ENCODE data around the gene RGS11.
A peak's percentile ranks its signal among the peaks of the same experiment; 100 is the strongest.
"Not testable (repeated sequence)": the region's sequence is repeated elsewhere in the genome, so short reads cannot be mapped to it uniquely, and the experiment has no call there.

The RGS11 gene

DNA sequence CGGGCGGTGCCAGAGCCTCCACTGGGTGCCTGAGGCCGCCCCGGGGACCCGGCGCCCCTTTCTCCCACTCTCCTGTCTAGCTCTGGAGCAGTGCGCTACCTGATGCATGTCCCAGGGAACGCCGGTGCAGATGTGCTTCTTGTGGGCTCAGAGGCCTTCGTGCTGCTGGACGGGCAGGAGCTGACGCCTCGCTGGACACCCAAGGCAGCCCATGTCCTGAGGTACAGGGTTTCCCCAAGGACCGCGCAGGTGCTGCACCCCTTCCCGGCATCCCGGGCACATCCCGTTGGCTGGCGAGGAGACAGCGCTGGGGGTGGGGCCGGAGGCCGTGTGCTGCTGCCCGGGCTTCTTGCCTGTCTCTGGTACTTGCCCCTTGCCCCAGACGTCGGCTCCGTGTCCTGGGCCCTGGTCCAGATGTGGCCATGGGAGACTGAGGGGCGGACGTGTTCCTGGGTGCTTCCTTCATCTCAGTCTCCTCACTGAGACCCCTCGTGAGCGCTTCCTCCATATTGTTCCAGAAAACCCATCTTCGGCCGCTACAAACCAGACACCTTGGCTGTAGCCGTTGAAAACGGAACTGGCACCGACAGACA lies 12.5 kb downstream of the RGS11 start:
- no peak for DNase-seq (ENCODE audit: low spot score)

DNA sequence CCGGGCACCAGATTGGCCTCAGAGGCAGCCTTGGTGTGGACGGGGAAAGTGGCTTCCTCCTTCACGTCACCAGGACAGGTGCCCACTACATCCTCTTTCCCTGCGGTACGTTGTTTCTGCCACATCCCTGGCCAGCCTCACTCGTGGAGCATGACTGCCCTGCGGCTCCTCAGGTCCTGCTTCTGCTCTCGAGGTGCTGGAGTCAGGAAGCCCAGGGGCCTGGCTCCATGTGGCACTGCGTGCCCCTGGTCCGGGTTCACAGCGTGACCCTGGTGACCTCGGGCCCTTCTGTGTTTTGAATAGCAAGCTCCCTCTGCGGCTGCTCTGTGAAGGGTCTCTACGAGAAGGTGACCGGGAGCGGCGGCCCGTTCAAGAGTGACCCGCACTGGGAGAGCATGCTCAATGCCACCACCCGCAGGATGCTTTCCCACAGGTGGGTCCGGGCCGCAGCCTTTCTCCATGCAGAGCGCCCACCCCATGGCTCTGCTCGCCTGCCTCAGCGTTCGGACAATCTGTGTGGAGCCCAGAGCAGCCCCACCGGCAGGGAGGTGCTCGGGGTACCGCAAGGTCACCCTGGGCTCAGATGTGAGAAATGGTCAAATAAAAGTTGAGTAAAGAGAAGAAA lies 13.5 kb downstream of the RGS11 start:
- no peak for DNase-seq (ENCODE audit: low spot score)

- no peak for DNase-seq (ENCODE audit: low spot score)
These were observed 14.6 kb downstream of the RGS11 start for GRCh38 chr16:261031-261691.

DNA sequence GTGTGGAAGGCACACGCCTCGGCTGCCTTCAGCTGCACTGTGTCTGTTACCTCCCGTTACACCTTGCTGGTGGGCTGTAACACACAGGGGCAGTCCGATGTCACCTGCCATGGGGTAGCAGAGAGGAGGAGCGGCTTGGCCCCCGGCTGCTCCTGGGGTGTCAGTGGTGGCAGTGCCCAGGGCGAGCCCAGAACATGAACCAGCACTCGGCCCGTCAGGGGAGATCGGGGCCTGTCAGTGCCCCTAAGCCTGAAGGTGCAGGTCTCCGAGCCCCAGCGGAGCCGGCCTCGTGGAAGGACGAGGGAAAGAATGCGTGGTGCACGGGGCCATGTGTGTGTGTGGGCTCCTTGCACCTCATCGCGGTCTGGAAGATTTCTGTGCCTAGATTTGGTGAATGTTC lies 15.4 kb downstream of the RGS11 start:
- DNase-seq (ENCODE audit: low spot score) = no peak

DNA sequence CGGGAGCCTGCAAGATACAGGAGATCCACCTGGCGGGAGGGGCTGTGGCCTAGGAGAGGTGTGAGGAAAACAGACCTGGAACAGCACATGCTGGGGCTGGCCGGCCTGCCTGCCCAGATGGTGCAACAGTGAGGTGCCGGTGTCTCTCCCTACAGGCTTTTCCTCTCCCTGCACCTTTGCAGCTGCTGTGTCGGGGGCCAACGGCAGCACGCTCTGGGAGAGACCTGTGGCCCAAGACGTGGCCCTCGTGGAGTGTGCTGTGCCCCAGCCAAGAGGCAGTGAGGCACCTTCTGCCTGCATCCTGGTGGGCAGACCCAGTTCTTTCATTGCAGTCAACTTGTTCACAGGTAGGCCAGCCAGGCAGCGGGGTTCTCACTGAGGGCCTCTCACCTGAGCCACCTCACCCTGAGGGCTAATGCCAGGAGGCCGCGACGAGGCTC lies 15.9 kb downstream of the RGS11 start:
- no peak for DNase-seq (ENCODE audit: low spot score)

DNA sequence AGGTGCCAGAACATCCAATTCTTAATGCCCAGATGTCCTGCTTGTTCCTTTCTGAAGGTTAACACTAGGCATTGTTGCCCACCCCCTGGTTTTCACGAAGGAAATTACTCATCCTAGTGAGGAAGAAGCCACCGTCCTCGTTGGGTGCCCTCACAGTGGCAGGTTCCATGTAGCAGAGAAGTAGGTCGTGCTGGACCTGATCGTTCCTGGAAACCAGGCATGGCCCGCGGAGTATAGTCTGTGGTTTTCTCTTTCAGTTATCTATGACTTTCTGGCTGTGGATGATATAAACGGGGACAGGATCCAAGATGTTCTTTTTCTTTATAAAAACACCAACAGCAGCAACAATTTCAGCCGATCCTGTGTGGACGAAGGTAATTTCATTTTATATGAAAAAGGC lies 16.5 kb downstream of the RGS11 start:
- no peak for DNase-seq (ENCODE audit: low spot score)

- not testable (repeated sequence) for DNase-seq (ENCODE audit: low spot score)
These were observed 17.7 kb downstream of the RGS11 start for GRCh38 chr16:258091-258490.

DNA sequence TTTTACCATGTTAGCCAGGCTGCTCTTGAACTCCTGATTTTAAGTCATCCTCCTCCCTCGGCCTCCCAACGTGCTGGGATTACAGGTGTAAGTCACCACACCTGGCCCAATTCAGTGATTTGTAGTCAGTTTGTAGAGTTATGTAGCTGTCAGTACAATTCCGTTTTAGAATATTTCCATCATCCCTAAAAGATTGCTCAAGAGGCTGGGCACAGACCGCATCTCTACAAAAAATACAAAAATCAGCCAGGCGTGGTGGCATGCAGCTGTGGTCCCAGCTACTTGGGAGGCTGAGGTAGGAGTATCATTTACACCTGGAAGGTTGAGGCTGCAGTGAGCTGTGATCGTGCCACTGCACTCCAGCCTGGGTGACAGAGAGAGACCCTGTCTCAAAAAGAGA lies 20.6 kb downstream of the RGS11 start:
- DNase-seq (ENCODE audit: low spot score) = no peak

DNA sequence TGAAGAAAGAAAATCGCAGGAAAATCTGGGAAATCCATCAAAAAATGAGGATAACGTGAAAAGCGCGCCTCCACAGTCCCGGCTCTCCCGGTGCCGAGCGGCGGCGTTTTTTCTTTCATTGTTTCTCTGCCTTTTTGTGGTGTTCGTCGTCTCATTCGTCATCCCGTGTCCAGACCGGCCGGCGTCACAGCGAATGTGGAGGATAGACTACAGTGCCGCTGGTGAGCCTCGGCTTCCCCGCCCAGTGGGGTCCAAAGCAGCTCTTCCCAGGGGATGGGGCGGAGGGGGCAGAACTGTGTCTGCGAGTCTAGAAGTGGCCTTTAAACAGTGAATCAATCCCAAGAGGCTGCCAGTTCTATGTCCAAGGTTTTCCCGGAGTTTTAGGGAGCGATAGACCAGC lies 21.3 kb downstream of the RGS11 start:
- DNase-seq (ENCODE audit: low spot score) = no peak

- DNase-seq (ENCODE audit: low spot score) = peak; percentile 15
These were observed 21.9 kb downstream of the RGS11 start for GRCh38 chr16:253833-254232.

- DNase-seq (ENCODE audit: low spot score) = peak; percentile 21
These were observed 23.1 kb downstream of the RGS11 start for GRCh38 chr16:252366-253337.

- no peak for DNase-seq (ENCODE audit: low spot score)
These were observed 26.3 kb downstream of the RGS11 start for GRCh38 chr16:249431-249830.

DNA sequence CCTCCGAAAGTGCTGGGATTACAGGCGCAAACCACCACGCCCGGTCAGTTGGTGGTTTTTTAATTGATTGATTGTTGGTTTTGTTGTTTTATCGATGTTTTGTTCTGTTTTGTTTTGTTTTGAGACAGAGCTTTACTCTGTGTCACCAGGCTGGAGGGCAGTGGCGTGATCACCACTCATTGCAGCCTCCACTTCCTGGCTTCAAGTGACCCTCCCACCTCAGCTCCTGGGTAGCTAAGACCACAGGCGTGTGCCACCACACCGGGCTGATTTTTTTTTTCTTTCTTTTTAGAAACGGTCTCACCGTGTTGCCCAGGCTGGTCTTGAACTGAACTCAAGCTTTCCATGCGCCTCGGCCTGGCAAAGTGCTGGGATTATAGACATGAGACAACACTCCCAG lies 28.7 kb downstream of the RGS11 start:
- DNase-seq (ENCODE audit: low spot score) = no peak

GRCh38 chr16:245105-245504 lies 30.6 kb downstream of the RGS11 start:
- no peak for DNase-seq (ENCODE audit: low spot score)

- no peak for DNase-seq (ENCODE audit: low spot score)
These were observed 32.4 kb downstream of the RGS11 start for GRCh38 chr16:243348-243747.

- DNase-seq (ENCODE audit: low spot score) = no peak
These were observed 33.5 kb downstream of the RGS11 start for GRCh38 chr16:242281-242680.

DNA sequence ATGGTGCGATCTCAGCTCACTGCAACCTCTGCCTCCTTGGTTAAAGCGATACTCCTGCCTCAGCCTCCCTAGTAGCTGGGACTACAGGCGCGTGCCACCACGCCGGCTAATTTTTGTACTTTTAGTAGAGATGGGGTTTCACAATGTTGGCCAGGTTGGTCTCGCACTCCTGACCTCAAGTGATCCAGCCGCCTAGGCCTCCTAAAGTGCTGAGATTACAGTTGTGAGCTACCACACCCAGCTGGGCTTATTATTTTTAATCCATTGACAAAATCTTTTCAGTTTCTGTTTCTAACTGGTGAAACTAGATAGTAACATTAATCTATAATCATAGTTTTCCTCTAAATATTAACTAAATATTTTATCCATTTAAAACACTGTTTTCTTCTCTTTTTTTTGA lies 35.2 kb downstream of the RGS11 start:
- DNase-seq (ENCODE audit: low spot score) = no peak

- no peak for DNase-seq (ENCODE audit: low spot score)
These were observed 35.8 kb downstream of the RGS11 start for GRCh38 chr16:239948-240277.

DNA sequence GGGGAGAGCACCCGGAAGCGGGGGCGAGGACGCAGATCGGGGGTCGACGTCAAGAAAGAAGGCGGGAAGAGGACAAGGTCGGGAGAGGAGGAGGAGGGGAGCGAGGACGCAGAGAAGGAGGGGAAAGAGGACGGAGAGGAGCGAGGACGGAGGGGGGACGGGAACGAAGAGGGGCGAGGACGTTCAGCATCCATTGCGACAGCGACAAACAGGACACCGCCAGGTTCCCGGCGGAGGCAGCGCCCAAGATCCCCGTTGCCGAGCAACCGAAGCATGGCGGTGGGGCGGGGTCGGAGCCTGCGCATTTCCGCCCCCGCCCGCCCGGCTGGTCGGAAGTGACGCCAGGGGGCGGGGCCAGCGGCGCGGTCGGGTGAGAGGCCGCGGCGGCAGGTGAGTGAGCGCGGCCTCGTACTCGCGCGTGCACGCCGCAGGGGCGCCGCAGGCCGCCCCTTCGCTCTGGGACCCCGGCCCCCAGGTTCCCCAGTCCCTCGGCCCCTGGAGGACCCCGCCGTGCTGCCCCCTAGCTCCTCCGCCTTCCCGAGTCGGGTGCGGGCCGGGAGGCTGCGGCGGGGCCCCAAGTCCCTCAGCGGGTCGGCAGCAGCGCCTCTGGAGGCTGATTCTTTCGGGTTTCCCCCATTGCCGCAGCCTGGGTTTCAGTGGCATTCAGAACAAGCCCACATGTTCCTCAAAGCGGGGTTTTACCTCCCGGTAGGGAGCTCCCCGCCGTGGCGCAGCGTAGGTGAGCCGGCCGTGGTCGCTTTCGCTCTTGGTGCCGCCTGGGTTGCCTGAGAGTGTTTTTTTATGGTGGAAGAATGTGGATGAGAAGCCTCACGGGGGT lies 41.1 kb downstream of the RGS11 start, which contains the start of gene FAM234A:
Gene FAM234A (plus strand): TSS at position 354 of the 838 bp plus-strand sequence. CDS start 19,593 bp downstream, outside the sequence.
- DNase-seq (ENCODE audit: low spot score) = peak; percentile 93

GRCh38 chr16:230949-231348 lies 44.8 kb downstream of the RGS11 start:
- DNase-seq (ENCODE audit: low spot score) = no peak

DNA sequence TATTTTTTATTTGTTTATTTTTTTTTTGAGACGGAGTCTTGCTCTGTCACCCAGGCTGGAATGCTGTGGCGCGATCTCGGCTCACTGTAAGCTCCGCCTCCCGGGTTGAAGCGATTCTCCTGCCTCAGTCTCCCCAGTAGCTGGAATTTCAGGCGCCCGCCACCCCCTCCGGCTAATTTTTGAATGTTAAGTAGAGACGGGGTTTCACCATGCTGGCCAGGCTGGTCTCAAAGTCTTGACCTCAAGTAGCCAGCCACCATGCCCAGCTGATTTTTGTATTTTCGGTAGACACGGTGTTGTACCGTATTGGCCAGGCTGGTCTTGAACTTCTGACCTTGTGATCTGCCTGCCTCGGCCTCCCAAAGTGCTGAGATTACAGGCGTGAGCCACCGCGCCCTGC lies 45.4 kb downstream of the RGS11 start:
- DNase-seq (ENCODE audit: low spot score) = not testable (repeated sequence)
